GM21423 (cell line): ENCODE measurements around the gene RACK1.
"Not testable (repeated sequence)": the region's sequence is repeated elsewhere in the genome, so short reads cannot be mapped to it uniquely, and the experiment has no call there.

ENCODE experiments used
- ATAC-seq: cut with Tn5 transposase; IDR thresholded peaks from one replicate; pipeline ENCODE4 v1.9.1; 2021; ENCODE audit warnings: mild to moderate bottlenecking, moderate library complexity; ENCODE audit not compliant: unreplicated experiment

RACK1 gene

GRCh38 chr5:181217111-181217802 is 26.4 kb downstream of the RACK1 start:
- peak; percentile 21 for ATAC-seq

GRCh38 chr5:181215997-181216989 is 27.4 kb downstream of the RACK1 start:
- no peak for ATAC-seq

- ATAC-seq, result not testable (repeated sequence)
Measured at GRCh38 chr5:181214249-181214648, 29.5 kb downstream of the RACK1 start.

GRCh38 chr5:181212934-181213333 is 30.8 kb downstream of the RACK1 start:
- no peak for ATAC-seq

- no peak for ATAC-seq
Measured at GRCh38 chr5:181212080-181212479, 31.6 kb downstream of the RACK1 start.

GRCh38 chr5:181211208-181211607 is 32.5 kb downstream of the RACK1 start:
- ATAC-seq, result no peak

GRCh38 chr5:181210698-181211097 is 33.0 kb downstream of the RACK1 start:
- ATAC-seq, result not testable (repeated sequence)

- not testable (repeated sequence) for ATAC-seq
Measured at GRCh38 chr5:181210148-181210547, 33.6 kb downstream of the RACK1 start.

- ATAC-seq, result not testable (repeated sequence)
Measured at GRCh38 chr5:181209006-181209405, 34.7 kb downstream of the RACK1 start.

GRCh38 chr5:181207960-181208253 is 35.8 kb downstream of the RACK1 start:
- no peak for ATAC-seq

- ATAC-seq, result no peak
Measured at GRCh38 chr5:181207214-181207959, 36.3 kb downstream of the RACK1 start.

- ATAC-seq, result no peak
Measured at GRCh38 chr5:181205761-181206649, 37.7 kb downstream of the RACK1 start.

- ATAC-seq, result no peak
Measured at GRCh38 chr5:181204826-181205760, 38.6 kb downstream of the RACK1 start, which contains the start of gene TRIM7. Gene TRIM7, minus strand, starts transcription at chr5:181205196. Its CDS starts 86 bp downstream, at chr5:181205110.

GRCh38 chr5:181204113-181204825 is 39.4 kb downstream of the RACK1 start:
- ATAC-seq, result no peak

GRCh38 chr5:181203777-181204112 is 40.0 kb downstream of the RACK1 start:
- no peak for ATAC-seq

GRCh38 chr5:181203093-181203711 is 40.5 kb downstream of the RACK1 start:
- ATAC-seq, result no peak

- ATAC-seq, result no peak
Measured at GRCh38 chr5:181200816-181201215, 42.9 kb downstream of the RACK1 start.
